Suprapubic skin (tissue), 4 donors: Measurements from ENCODE around the gene LRRC9.

Experiments
- EP300 ChIP-seq: sonication (generic); formaldehyde crosslinking; IDR thresholded peaks from one replicate; pipeline ENCODE4 v1.6.1; 2017; ENCODE audit warnings: antibody characterized with exemption
- POLR2AphosphoS5 ChIP-seq, 3 donors: sonication (generic); formaldehyde crosslinking; IDR thresholded peaks; one replicate each; pipeline ENCODE4 v1.6.1; 2017; ENCODE audit warnings: antibody characterized with exemption in 3 of 3
- TF ChIP-seq, protein P1 (sequence below), 2 donors: fragments of 200-600 bp in 1 of 2; fragments of 450-650 bp in 1 of 2; sonication (generic) in 1 of 2; IDR thresholded peaks; one replicate each; pipeline ENCODE4 v1.5.1; 2016 to 2019; ENCODE audit warnings: antibody characterized with exemption in 2 of 2, mild to moderate bottlenecking in 1 of 2, moderate library complexity in 1 of 2

DNA sequence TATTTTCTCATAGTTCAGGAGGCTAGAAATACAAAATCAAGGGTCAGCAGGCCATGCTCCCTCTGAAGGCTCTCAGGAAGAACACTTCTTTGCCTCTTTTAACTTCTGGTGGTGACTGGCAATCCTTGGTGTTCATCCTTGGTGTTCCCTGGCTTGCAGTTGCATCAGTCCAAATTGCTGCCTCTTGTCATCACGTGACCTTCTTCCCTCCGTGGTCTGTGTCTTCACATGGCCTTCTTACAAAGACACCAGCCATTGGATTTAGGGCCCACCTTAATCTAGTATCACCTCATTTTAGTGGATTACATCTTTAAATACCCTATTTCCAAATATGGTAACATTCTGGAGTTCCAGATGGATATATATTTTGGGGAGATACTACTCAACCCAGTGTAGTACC lies 7.5 kb upstream of the LRRC9 start:
- TF ChIP-seq, protein P1, sequence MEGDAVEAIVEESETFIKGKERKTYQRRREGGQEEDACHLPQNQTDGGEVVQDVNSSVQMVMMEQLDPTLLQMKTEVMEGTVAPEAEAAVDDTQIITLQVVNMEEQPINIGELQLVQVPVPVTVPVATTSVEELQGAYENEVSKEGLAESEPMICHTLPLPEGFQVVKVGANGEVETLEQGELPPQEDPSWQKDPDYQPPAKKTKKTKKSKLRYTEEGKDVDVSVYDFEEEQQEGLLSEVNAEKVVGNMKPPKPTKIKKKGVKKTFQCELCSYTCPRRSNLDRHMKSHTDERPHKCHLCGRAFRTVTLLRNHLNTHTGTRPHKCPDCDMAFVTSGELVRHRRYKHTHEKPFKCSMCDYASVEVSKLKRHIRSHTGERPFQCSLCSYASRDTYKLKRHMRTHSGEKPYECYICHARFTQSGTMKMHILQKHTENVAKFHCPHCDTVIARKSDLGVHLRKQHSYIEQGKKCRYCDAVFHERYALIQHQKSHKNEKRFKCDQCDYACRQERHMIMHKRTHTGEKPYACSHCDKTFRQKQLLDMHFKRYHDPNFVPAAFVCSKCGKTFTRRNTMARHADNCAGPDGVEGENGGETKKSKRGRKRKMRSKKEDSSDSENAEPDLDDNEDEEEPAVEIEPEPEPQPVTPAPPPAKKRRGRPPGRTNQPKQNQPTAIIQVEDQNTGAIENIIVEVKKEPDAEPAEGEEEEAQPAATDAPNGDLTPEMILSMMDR (IDR thresholded peaks at IDR 0.05): no peak
- TF ChIP-seq POLR2AphosphoS5 (IDR thresholded peaks at IDR 0.05) (no peak), EP300 (no peak)
